H9 (cell line): Measurements from ENCODE around the gene GJB5. TPM values are rescaled to one million over a fixed set of nuclear protein-coding genes. Genes with fewer than 3 reads are reported as not detected.

ENCODE experiments used
- DNase-seq: peaks from one replicate; pipeline ENCODE4 v3.0.0-alpha.2; 2017
- H2AFZ ChIP-seq: one replicate; pipeline ENCODE4 v1.6.1; 2013; ENCODE audit warnings: mild to moderate bottlenecking, low read length, control low read depth, moderate library complexity
- H2AK5ac ChIP-seq: 2 replicates; pipeline ENCODE4 v1.6.1; 2013; ENCODE audit warnings: low read length, control low read depth, mixed read lengths; ENCODE audit not compliant: insufficient read length
- H2BK120ac ChIP-seq: one replicate; pipeline ENCODE4 v1.6.1; 2013; ENCODE audit warnings: low read depth, mild to moderate bottlenecking, low read length, control low read depth, inconsistent platforms; ENCODE audit not compliant: poor library complexity, severe bottlenecking
- H2BK12ac ChIP-seq: 2 replicates; pipeline ENCODE4 v1.6.1; 2013; ENCODE audit warnings: low read length, control low read depth, mixed read lengths, low read depth; ENCODE audit not compliant: insufficient read length
- H2BK15ac ChIP-seq: 2 replicates; pipeline ENCODE4 v1.6.1; 2013; ENCODE audit warnings: low read depth, low read length, control low read depth
- H2BK20ac ChIP-seq: one replicate; pipeline ENCODE4 v1.6.1; 2013; ENCODE audit warnings: low read depth, mild to moderate bottlenecking, low read length, control low read depth, inconsistent platforms; ENCODE audit not compliant: poor library complexity, severe bottlenecking
- H2BK5ac ChIP-seq: 2 replicates; pipeline ENCODE4 v1.6.1; 2013; ENCODE audit warnings: low read length, control low read depth, mixed read lengths; ENCODE audit not compliant: insufficient read length
- H3K14ac ChIP-seq: 2 replicates; pipeline ENCODE4 v1.6.1; 2013; ENCODE audit warnings: low read length, control low read depth; ENCODE audit not compliant: insufficient read depth
- H3K18ac ChIP-seq: 2 replicates; pipeline ENCODE4 v1.6.1; 2013; ENCODE audit warnings: low read depth, mild to moderate bottlenecking, mixed read lengths, low read length, control low read depth; ENCODE audit not compliant: insufficient read length
- H3K23ac ChIP-seq: 2 replicates; pipeline ENCODE4 v1.6.1; 2013; ENCODE audit warnings: low read length, control low read depth, mixed read lengths, low read depth; ENCODE audit not compliant: insufficient read length
- H3K23me2 ChIP-seq: 2 replicates; pipeline ENCODE4 v1.6.1; 2013; ENCODE audit warnings: low read depth, mild to moderate bottlenecking, mixed read lengths, low read length, control low read depth; ENCODE audit not compliant: insufficient read length, poor library complexity, severe bottlenecking
- H3K27ac ChIP-seq: 2 replicates; pipeline ENCODE4 v1.5.1; 2013; ENCODE audit warnings: low read length, control low read depth, mixed read lengths, low read depth; ENCODE audit not compliant: insufficient read length
- H3K27me3 ChIP-seq: 2 replicates; pipeline ENCODE4 v1.6.1; 2013; ENCODE audit warnings: low read length, control low read depth, inconsistent platforms; ENCODE audit not compliant: insufficient read depth
- H3K4ac ChIP-seq: 2 replicates; pipeline ENCODE4 v1.6.1; 2013; ENCODE audit warnings: low read depth, mild to moderate bottlenecking, control low read depth, inconsistent platforms, low read length, moderate library complexity
- H3K4me1 ChIP-seq: 2 replicates; pipeline ENCODE4 v1.6.1; 2013; ENCODE audit warnings: low read length, control low read depth, inconsistent platforms; ENCODE audit not compliant: insufficient read depth
- H3K4me2 ChIP-seq: 2 replicates; pipeline ENCODE4 v1.6.1; 2013; ENCODE audit warnings: low read length, control low read depth, mixed read lengths; ENCODE audit not compliant: insufficient read length, insufficient read depth
- H3K56ac ChIP-seq: 2 replicates; pipeline ENCODE4 v1.6.1; 2013; ENCODE audit warnings: low read depth, mild to moderate bottlenecking, mixed read lengths, low read length, control low read depth; ENCODE audit not compliant: insufficient read length
- H3K79me1 ChIP-seq: 2 replicates; pipeline ENCODE4 v1.6.1; 2013; ENCODE audit warnings: low read depth, mild to moderate bottlenecking, moderate library complexity, low read length, control low read depth, inconsistent platforms; ENCODE audit not compliant: insufficient read depth, poor library complexity, severe bottlenecking
- H3K79me2 ChIP-seq: 2 replicates; pipeline ENCODE4 v1.6.1; 2013; ENCODE audit warnings: low read length, control low read depth, inconsistent platforms; ENCODE audit not compliant: insufficient read depth
- H3K9ac ChIP-seq: 2 replicates; pipeline ENCODE4 v1.6.1; 2013; ENCODE audit warnings: low read length, control low read depth, mixed read lengths; ENCODE audit not compliant: insufficient read length; ENCODE audit errors: extremely low read depth
- H3K9me3 ChIP-seq: one replicate; pipeline ENCODE4 v1.6.1; 2013; ENCODE audit warnings: low read depth, low read length, inconsistent platforms; ENCODE audit not compliant: control insufficient read depth
- H3T11ph ChIP-seq: one replicate; pipeline ENCODE4 v1.6.1; 2013; ENCODE audit warnings: mild to moderate bottlenecking, low read length, control low read depth, inconsistent platforms
- H4K20me1 ChIP-seq: one replicate; pipeline ENCODE4 v1.6.1; 2013; ENCODE audit not compliant: control insufficient read depth, insufficient read length, insufficient read depth
- H4K5ac ChIP-seq: 2 replicates; pipeline ENCODE4 v1.6.1; 2013; ENCODE audit warnings: low read depth, mild to moderate bottlenecking, mixed read lengths, low read length, control low read depth; ENCODE audit not compliant: insufficient read length
- H4K8ac ChIP-seq: replicated peaks from 2 replicates; pipeline ENCODE4 v1.6.1; 2013; ENCODE audit warnings: low read length, control low read depth, mixed read lengths, low read depth; ENCODE audit not compliant: insufficient read length
- H4K91ac ChIP-seq: 2 replicates; pipeline ENCODE4 v1.6.1; 2013; ENCODE audit warnings: low read depth, mild to moderate bottlenecking, moderate library complexity, mixed read lengths, low read length, control low read depth; ENCODE audit not compliant: insufficient read length
- H3K27ac Mint-ChIP-seq, 3 experiments: 2 replicates in 2 of 3; 3 replicates in 1 of 3; pipeline ENCODE4 v1.8.0; 2020 to 2021; ENCODE audit warnings: mixed read lengths in 3 of 3, mild to moderate bottlenecking in 1 of 3, moderate library complexity in 1 of 3
- H3K27me3 Mint-ChIP-seq: 2 replicates; pipeline ENCODE4 v1.8.0; 2021; ENCODE audit warnings: low read depth, mild to moderate bottlenecking, moderate library complexity, mixed read lengths
- H3K36me3 Mint-ChIP-seq, 3 experiments: 2 replicates in 2 of 3; 3 replicates in 1 of 3; pipeline ENCODE4 v1.8.0; 2020 to 2021; ENCODE audit warnings: low read depth in 3 of 3, mixed read lengths in 3 of 3; ENCODE audit not compliant: insufficient read depth in 1 of 3
- H3K4me1 Mint-ChIP-seq, 2 experiments: 2 replicates each; pipeline ENCODE4 v1.8.0; 2020; ENCODE audit warnings: mixed read lengths in 2 of 2
- H3K4me3 Mint-ChIP-seq, 2 experiments: 2 replicates in 1 of 2; 3 replicates in 1 of 2; pipeline ENCODE4 v1.8.0; 2020 to 2021; ENCODE audit warnings: mild to moderate bottlenecking in 2 of 2, mixed read lengths in 2 of 2, moderate library complexity in 1 of 2
- H3K9me3 Mint-ChIP-seq, 2 experiments: 2 replicates in 1 of 2; 3 replicates in 1 of 2; pipeline ENCODE4 v1.8.0; 2020; ENCODE audit warnings: mild to moderate bottlenecking in 2 of 2, mixed read lengths in 2 of 2, moderate library complexity in 1 of 2
- CTCF ChIP-seq: fragments of 200-600 bp; sonication (generic); conservative IDR thresholded peaks from 3 replicates; pipeline ENCODE4 v1.8.0; 2021; ENCODE audit warnings: antibody characterized with exemption, mild to moderate bottlenecking
- WGBS: extraction: QIAGEN DNeasy Blood & Tissue Kit; methylation state at CpG from one replicate; pipeline ENCODE4 v1.1.7; 2013; ENCODE audit warnings: missing lambda C conversion rate, low lambda C conversion rate, mixed read lengths; ENCODE audit not compliant: insufficient read length; ENCODE audit errors: extremely low coverage; 5-methylcytosine and 5-hydroxymethylcytosine counted together
- total RNA-seq: library from RNA; stranded (reverse); gene quantifications from 2 replicates; pipeline ENCODE4 v1.2.1, GENCODE V29; 2021

GJB5 gene
- total RNA-seq, 1 experiment from 2014 or later: 0.22 TPM

DNA sequence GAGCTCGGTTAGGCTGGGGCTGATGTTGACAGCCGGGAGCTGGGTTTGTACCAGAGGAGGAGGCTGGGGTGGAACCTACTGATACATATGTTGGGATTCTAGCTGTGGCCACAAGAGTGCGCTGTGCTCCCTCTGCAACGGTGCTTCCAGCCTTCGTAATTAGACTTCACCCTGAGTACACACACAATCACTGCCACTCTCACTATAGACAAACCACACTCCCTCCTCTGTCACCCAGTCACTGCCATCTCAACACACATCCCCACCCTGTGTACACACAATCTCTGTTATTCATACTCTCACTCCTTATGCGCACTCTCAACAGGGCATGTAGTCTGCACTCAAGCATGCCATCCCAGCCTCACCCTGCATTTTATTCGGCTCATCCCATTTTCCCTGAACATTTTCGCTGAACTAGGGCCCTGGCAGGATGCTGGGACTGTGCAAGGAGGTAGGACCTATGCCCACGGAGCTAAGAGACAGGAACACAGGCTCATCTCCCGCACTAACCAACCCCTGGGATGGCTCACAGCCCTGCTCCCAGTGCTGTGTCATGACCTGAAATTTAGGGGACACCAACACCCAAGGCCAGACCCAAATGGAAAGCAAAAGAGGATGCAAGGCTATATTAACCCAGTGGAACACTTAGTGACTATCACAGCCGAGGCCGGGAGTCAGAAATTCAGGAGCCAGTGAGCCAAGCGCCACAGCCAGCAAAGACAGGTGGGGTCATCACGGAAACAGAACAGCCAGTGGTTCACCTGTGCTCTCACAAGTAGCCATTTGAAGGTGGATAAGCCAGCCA is 31.9 kb downstream of the GJB5 start:
- Histone ChIP-seq H4K91ac (no peak overlapping the region), H3K79me1 (no peaks in the 10 kb centered on the region), H3K79me2 (no peaks in the 10 kb centered on the region), H3K14ac (no peak overlapping the region), H4K8ac (no peak overlapping the region), H3K4me1 (0 out of 2 replicates have a peak, but pooled peaks cover 3% of the 10 kb centered on the region), H2BK15ac (no peak overlapping the region), H3K56ac (no peak overlapping the region), H3K23ac (no peak overlapping the region), H3K9me3 (no peaks in the 10 kb centered on the region), H3K4me2 (no peak overlapping the region), H2BK20ac (no peak overlapping the region), H2AFZ (no peak overlapping the region), H3K18ac (no peak overlapping the region), H4K5ac (no peak overlapping the region), H4K20me1 (no peaks in the 10 kb centered on the region), H3K9ac (no peak overlapping the region), H2BK12ac (no peak overlapping the region), H3K4ac (no peak overlapping the region), H2AK5ac (no peak overlapping the region), H2BK5ac (no peak overlapping the region), H2BK120ac (no peak overlapping the region), H3K27me3 (no peaks in the 10 kb centered on the region), H3K23me2 (peaks cover 4% of the 10 kb centered on the region), H3K27ac (no peak overlapping the region), H3T11ph (no peak overlapping the region)
- WGBS: no CpG with 5 or more reads among the region's 14 CpGs
- no peaks in the 10 kb centered on the region; a peak in 1 of 5 replicates for H3K9me3 Mint-ChIP-seq
- peaks cover 12 to 13% of the 10 kb centered on the region in 2 experiments for H3K4me1 Mint-ChIP-seq
- no peak overlapping the region for H3K4me3 Mint-ChIP-seq
- H3K36me3 Mint-ChIP-seq: no peaks in the 10 kb centered on the region
- peak; percentile 77 for DNase-seq
- H3K27me3 Mint-ChIP-seq: peaks cover 33% of the 10 kb centered on the region
- peak overlapping the region in 1 of 3 experiments; percentile 21; a peak in 1 of 7 replicates for H3K27ac Mint-ChIP-seq
- peak; percentile 90 for TF ChIP-seq CTCF
